GM13976 (cell line): ENCODE measurements around the gene YIPF6.
"Not testable (repeated sequence)": the region's sequence is repeated elsewhere in the genome, so short reads cannot be mapped to it uniquely, and the experiment has no call there.

Experiments
- DNase-seq: peaks from one replicate; pipeline ENCODE4 v3.0.0; 2012; ENCODE audit warnings: low spot score
- in situ Hi-C: fragments of 300-500 bp; cut with MboI; formaldehyde crosslinking; loops from one replicate; pipeline ENCODE4 v1.12.0; 2022; ENCODE audit warnings: low sequenced_read_pairs, mixed read lengths, inconsistent platforms; ENCODE audit not compliant: unreplicated experiment
- TF ChIP-seq, protein P1 (sequence below): IDR thresholded peaks from 2 replicates; pipeline ENCODE4 v1.5.1; 2012; ENCODE audit warnings: borderline replicate concordance, mild to moderate bottlenecking; ENCODE audit not compliant: insufficient read depth; ENCODE audit errors: extremely low read depth, missing control alignments, control extremely low read depth

Gene YIPF6

GRCh38 chrX:68503836-68504636 lies 5.2 kb downstream of the YIPF6 start:
- in situ Hi-C loops = loop anchor here (25.0 kb wide), 1 partner anchor 208 kb away; no protein-coding TSS in a partner anchor
- DNase-seq = peak; percentile 18
- TF ChIP-seq, protein P1, sequence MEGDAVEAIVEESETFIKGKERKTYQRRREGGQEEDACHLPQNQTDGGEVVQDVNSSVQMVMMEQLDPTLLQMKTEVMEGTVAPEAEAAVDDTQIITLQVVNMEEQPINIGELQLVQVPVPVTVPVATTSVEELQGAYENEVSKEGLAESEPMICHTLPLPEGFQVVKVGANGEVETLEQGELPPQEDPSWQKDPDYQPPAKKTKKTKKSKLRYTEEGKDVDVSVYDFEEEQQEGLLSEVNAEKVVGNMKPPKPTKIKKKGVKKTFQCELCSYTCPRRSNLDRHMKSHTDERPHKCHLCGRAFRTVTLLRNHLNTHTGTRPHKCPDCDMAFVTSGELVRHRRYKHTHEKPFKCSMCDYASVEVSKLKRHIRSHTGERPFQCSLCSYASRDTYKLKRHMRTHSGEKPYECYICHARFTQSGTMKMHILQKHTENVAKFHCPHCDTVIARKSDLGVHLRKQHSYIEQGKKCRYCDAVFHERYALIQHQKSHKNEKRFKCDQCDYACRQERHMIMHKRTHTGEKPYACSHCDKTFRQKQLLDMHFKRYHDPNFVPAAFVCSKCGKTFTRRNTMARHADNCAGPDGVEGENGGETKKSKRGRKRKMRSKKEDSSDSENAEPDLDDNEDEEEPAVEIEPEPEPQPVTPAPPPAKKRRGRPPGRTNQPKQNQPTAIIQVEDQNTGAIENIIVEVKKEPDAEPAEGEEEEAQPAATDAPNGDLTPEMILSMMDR = no peak

GRCh38 chrX:68506649-68507048 lies 7.8 kb downstream of the YIPF6 start:
- TF ChIP-seq, protein P1 = no peak
- no peak for DNase-seq
- in situ Hi-C loops = loop anchor here (25.0 kb wide), 1 partner anchor 206 kb away; no protein-coding TSS in a partner anchor

- TF ChIP-seq, protein P1 = no peak
- no peak for DNase-seq
- in situ Hi-C loops = loop anchor here (25.0 kb wide), 1 partner anchor 204 kb away; no protein-coding TSS in a partner anchor
Measured at GRCh38 chrX:68508799-68509198, 9.9 kb downstream of the YIPF6 start.

DNA sequence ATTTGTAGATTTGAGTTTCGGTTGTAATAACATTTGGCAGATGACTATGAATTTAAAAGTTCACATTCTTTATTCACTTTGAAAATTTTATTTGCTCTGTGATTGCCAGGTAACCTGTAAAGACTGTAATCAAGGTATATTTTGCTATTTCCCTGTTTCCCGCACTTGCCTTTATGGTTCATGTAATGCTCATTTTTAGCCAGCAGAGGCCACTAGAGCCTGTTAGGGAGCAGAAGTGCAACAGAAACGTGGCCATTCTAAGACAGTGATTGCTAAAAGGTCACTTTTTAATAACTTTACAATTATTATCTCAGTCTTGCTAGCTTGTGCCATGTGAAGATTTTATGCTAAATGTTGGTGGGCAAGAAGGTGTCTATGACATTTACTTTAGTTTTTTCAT lies 12.4 kb downstream of the YIPF6 start:
- in situ Hi-C loops = loop anchor here (25.0 kb wide), 1 partner anchor 201 kb away; no protein-coding TSS in a partner anchor
- TF ChIP-seq, protein P1 = peak; percentile 76
- peak; percentile 59 for DNase-seq

DNA sequence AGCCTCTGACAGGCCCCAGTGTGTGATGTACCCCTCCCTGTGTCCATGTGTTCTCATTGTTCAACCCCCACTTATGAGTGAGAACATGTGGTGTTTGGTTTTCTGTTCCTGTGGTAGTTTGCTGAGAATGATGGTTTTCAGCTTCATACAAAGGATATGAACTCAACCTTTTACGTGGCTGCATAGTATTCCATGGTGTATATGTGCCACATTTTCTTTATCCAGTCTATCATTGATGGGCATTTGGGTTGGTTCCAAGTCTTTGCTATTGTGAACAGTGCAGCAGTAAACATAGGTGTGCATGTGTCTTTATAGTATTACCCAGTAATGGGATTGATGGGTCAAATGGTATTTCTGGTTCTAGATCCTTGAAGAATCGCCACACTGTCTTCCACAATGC lies 25.8 kb downstream of the YIPF6 start:
- in situ Hi-C loops = loop anchor here (25.0 kb wide), 1 partner anchor 188 kb away; no protein-coding TSS in a partner anchor
- DNase-seq = not testable (repeated sequence)

- DNase-seq = no peak
- TF ChIP-seq, protein P1 = no peak
- in situ Hi-C loops = no loop called here
Measured at GRCh38 chrX:68532831-68533533, 34.1 kb downstream of the YIPF6 start.

- in situ Hi-C loops = no loop called here
- TF ChIP-seq, protein P1 = no peak
Measured at GRCh38 chrX:68533656-68534055, 34.8 kb downstream of the YIPF6 start.

More at GRCh38 chrX:68533656-68534055, 34.8 kb downstream of the YIPF6 start:
- no peak for DNase-seq
